GM19328 (cell line): ENCODE measurements around the gene MMEL1.
"Not testable (repeated sequence)": the region's sequence is repeated elsewhere in the genome, so short reads cannot be mapped to it uniquely, and the experiment has no call there.

Source experiments
- ATAC-seq: cut with Tn5 transposase; IDR thresholded peaks from one replicate; pipeline ENCODE4 v1.9.1; 2021; ENCODE audit warnings: mild to moderate bottlenecking, moderate library complexity; ENCODE audit not compliant: unreplicated experiment

Gene MMEL1

GRCh38 chr1:2628933-2629626 is 3.7 kb downstream of the MMEL1 start:
- ATAC-seq, result no peak

GRCh38 chr1:2628191-2628932 is 4.5 kb downstream of the MMEL1 start:
- no peak for ATAC-seq

DNA sequence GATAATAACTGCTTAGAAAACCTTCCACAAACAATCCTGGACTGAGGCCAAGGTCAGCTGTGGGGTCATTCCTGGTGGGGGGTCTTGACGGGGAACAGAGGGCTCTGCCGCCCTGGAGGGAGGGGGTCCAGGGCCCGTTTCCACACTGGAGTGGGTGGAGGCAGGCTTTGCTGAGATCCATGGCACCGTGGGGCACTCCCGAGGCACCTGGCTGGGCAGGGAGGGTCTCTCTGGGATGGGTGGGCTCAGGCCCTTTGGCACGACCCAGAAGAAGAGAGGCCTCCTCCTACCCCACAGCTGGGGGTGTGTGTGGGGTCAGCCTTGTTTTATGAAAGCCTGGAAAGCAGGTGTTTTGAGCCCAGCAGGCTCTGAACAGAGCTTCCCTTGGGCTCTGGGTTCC is 5.1 kb downstream of the MMEL1 start:
- ATAC-seq, result no peak

GRCh38 chr1:2625748-2626147 is 7.1 kb downstream of the MMEL1 start:
- not testable (repeated sequence) for ATAC-seq

DNA sequence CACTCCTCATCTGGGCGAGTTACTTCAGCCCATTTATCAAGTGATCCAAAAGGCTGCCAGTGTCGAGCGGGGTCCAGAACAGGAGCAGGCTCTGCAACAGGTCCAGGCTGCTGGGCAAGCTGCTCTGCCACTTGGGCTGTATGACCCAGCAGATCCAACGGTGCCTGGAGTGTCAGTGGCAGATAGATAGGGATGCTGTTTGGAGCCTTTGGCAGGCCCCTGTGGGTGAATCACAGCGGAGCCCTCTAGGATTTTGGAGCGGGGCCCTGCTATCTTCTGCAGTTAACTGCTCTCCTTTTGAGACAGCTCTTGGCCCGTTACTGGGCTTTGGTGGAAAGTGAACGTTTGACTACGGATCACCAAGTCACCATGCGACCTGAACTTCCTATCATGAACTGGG is 7.5 kb downstream of the MMEL1 start:
- no peak for ATAC-seq

- ATAC-seq, result no peak
Measured at GRCh38 chr1:2624735-2625300, 8.0 kb downstream of the MMEL1 start.

DNA sequence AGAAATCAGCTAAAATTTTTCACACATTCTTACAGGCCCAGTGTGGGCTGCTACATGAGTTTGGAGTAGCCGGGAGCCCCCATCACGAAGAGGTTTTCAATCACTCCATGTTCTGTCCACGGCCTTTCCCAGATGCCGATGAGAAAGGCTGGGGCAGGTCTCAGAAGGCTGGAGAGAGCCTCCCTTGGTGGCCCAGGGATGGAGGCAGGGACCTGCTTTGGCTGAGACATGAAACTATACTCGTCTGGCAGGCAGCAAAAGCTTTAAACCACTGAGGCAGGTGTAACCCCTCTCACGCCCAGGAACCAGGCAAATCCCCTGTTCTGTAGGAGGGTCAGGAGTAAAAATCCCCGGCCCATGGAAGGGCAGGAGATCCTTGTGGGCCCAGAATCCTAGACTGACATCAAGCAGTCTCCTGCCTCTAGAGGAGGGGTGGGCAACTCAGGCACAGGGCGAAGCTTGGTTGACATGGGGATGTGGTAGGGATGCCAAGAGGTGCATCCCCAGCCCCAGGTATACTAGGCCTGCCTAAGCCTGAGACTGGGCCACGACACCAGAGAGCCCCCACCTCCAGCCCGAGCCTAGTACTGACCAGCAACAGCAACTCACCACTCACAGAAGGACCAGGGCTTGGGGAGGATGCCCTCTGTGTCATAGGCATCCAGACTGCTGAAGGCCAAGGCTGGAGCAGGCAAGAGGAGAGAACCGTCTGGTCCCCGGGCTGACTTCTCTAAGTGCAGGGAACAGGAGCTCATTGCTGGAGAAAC is 9.1 kb downstream of the MMEL1 start:
- no peak for ATAC-seq

- ATAC-seq, result no peak
Measured at GRCh38 chr1:2617971-2618470, 14.8 kb downstream of the MMEL1 start.

DNA sequence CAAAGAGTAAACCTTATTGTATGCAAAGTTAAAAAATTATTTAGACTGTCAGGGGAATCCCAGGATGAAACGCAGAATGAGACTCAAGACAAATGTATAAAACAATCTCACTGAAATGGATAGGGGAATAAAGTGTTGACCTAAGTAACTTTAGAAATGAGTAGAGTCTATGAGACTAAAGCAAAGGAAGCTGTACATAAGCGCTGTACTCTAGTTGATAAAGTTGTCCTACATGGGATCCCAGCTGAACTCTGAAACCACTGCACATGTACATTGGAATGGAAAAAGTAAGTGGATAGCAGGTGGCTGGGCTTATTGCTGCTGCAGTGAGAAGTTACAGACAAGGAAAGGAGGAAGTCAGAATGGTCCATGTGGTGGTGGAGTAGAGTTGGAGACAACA is 18.7 kb downstream of the MMEL1 start:
- ATAC-seq, result no peak

GRCh38 chr1:2612591-2613365 is 20.0 kb downstream of the MMEL1 start:
- no peak for ATAC-seq

- no peak for ATAC-seq
Measured at GRCh38 chr1:2611621-2612437, 21.0 kb downstream of the MMEL1 start.

DNA sequence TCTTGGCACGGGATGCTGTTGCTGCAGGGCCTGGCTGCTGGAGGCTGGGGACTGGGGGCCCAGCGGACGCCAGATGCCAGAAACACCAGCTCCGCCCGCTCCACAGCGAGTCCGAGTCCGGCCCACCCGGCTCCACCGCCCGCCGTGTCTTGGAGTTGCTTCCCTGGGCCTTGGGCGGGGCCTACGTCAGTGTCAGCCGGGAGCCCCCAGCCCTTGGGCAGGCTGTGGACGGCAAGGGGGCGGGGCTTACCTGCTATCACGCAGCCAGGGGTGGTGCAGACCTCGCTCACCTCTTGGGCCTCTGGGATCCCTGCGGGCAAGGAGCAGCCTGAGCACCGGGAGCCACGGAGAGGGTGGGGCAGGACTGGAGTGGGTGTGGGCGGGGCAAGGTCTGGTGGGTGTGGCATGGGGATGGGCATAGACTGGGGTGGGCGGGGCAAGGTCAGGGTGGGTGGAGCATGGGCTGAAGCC is 21.8 kb downstream of the MMEL1 start:
- ATAC-seq, result no peak

DNA sequence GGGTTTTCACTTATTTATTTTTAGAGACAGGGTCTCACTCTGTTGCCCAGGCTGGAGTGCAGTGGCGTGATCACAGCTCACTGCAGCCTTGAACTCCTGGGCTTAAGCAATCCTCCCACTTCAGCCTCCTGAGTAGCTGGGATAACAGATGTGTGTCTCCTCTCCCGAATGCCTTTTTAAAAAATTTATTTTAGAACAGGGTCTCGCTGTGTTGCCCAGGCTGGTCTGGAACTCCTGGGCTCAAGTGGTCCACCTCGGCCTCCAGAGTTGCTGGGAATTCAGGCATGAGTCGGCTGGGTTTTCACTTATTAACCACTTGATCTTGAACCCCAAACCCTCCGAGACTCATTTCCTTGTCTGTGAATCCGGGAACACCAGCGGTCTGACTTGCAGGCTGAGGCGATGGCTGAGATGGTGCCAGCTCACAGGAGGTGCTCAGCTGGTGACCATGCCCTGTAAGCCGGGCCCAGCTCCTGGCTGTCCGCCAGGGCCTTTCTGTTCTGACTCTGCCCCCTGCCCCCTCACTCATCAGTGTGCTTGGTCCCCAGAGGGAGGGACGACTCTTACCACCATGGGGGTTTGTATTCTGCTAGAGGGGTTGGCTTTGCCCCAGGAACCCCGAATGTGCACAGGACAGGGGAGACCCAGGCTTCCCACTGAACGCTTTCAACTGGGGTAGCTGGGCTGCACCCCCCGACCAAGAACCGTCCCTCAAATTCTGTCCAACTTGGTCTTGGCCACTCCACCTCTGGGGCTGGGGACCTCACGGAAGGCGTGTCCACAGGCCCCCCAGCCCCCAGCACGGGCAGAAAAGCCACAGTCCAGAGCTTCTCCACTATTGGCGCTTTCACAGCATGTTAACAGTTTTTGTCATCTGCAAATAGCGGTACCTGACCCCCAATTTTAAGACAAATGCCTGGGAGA is 22.5 kb downstream of the MMEL1 start:
- ATAC-seq, result no peak

GRCh38 chr1:2609319-2610035 is 23.3 kb downstream of the MMEL1 start:
- no peak for ATAC-seq

- no peak for ATAC-seq
Measured at GRCh38 chr1:2607641-2608091, 25.1 kb downstream of the MMEL1 start.

DNA sequence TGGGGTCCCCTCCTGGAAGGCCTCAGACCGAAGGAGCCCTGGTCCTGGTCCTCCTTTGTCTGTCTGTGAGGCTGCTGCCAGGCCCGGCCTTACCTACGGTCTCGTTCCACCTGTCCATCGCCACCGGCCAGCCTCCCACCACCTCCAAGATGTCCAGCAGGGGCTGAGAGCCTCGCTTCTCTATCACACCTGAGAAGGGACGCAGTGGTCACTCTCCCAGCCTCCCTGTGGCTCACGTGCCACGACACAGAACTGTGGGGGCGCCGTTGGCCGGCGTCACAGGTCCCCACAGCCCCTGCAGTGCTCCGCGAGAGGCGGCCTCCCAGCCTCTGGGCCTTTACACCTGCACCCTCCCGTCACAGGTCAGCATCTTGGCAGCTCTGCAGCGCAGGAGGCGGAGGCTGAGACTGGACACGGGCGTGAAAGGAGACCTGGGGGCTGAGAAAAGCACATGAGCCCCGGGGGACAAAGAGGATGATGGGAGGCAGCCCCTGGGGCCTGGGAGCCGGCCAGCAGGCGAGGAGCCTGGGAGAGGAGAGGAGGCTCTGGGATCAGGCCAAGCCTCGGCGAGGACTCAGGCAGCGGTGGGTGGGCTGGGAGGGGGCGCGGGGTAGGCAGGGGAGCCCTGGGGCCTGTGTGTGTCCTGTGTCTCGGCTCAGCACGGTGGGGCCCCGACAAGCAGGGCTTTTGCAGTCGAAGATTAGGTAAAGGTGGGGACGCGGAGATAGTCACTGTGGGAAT is 25.8 kb downstream of the MMEL1 start:
- no peak for ATAC-seq

DNA sequence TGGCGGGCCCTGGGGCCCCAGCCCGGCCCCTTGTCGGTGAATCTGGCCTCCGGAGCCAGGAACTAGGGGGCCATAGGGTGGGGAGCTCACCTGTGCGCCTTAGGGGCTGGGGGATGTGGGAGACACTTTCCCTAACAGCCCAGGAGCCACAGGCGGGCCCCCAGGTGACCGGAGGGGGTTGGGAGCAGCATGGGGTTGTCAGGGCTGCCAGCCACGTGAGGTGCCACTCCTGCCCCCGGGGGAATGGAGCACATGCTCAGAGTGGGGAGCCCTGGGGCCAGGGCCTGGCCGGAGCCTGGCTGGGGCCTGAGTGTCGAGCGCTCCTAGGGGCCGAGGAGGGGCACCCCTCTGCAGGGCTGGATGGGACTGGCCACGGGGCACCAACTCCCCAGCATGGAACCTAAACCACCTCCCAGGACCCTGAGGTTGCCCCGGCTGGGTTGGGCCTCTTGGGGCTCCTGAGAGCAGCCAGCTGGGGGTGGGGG is 26.4 kb downstream of the MMEL1 start:
- no peak for ATAC-seq
